GM18499 (cell line): ENCODE results near the gene MTA3.
"Not testable (repeated sequence)": the region's sequence is repeated elsewhere in the genome, so short reads cannot be mapped to it uniquely, and the experiment has no call there.

Experiments
- ATAC-seq: cut with Tn5 transposase; IDR thresholded peaks from one replicate; pipeline ENCODE4 v1.9.1; 2021; ENCODE audit warnings: moderate number of reproducible peaks; ENCODE audit not compliant: insufficient read depth, unreplicated experiment

Gene MTA3

GRCh38 chr2:42722320-42723190 is 154.1 kb downstream of the MTA3 start:
- ATAC-seq = peak; percentile 98

- no peak for ATAC-seq
These were observed 155.0 kb downstream of the MTA3 start for GRCh38 chr2:42723465-42723864.

- no peak for ATAC-seq
These were observed 156.5 kb downstream of the MTA3 start for GRCh38 chr2:42724886-42725285.

GRCh38 chr2:42725657-42726056 is 157.2 kb downstream of the MTA3 start:
- no peak for ATAC-seq

GRCh38 chr2:42726680-42727079 is 158.2 kb downstream of the MTA3 start:
- ATAC-seq = no peak

- ATAC-seq = not testable (repeated sequence)
These were observed 162.9 kb downstream of the MTA3 start for GRCh38 chr2:42731316-42731715.

- ATAC-seq = no peak
These were observed 165.4 kb downstream of the MTA3 start for GRCh38 chr2:42733852-42734251.

- ATAC-seq = no peak
These were observed 168.3 kb downstream of the MTA3 start for GRCh38 chr2:42736598-42737322.

GRCh38 chr2:42741140-42741539 is 172.7 kb downstream of the MTA3 start:
- ATAC-seq = no peak

GRCh38 chr2:42742740-42743658 is 174.6 kb downstream of the MTA3 start:
- no peak for ATAC-seq

- no peak for ATAC-seq
These were observed 175.2 kb downstream of the MTA3 start for GRCh38 chr2:42743659-42743990.

GRCh38 chr2:42744545-42745082 is 176.2 kb downstream of the MTA3 start:
- no peak for ATAC-seq

GRCh38 chr2:42747422-42747821 is 179.0 kb downstream of the MTA3 start:
- ATAC-seq = no peak

- ATAC-seq = no peak
These were observed 180.4 kb downstream of the MTA3 start for GRCh38 chr2:42748840-42749239.

GRCh38 chr2:42752314-42752713 is 183.9 kb downstream of the MTA3 start:
- ATAC-seq = peak; percentile 49

GRCh38 chr2:42752816-42753813 is 184.7 kb downstream of the MTA3 start:
- no peak for ATAC-seq

GRCh38 chr2:42754021-42754775 is 185.8 kb downstream of the MTA3 start:
- peak; percentile 60 for ATAC-seq

GRCh38 chr2:42754776-42755140 is 186.3 kb downstream of the MTA3 start:
- ATAC-seq = no peak
